Sigmoid colon (tissue), 7 donors: ENCODE results near the gene GLB1L3. TPM values are rescaled to one million over a fixed set of nuclear protein-coding genes. Genes with fewer than 3 reads are reported as not detected.
A peak's percentile ranks its signal among the peaks of the same experiment; 100 is the strongest.

Experiments used
- DNase-seq: peaks from one replicate; pipeline ENCODE4 v3.0.0-alpha.2; 2019
- H3K27ac ChIP-seq, 4 donors: fragments of 200-600 bp; sonication (generic); one replicate each; pipeline ENCODE4 v1.5.1; 2016 to 2019; ENCODE audit warnings: mild to moderate bottlenecking in 1 of 4
- H3K27me3 ChIP-seq, 3 donors: fragments of 200-600 bp; sonication (generic); one replicate each; pipeline ENCODE4 v1.5.1; 2019; ENCODE audit warnings: mild to moderate bottlenecking in 1 of 3
- H3K36me3 ChIP-seq, 4 donors: fragments of 200-600 bp; sonication (generic); one replicate each; pipeline ENCODE4 v1.5.1; 2016 to 2019
- H3K4me1 ChIP-seq, 4 donors: fragments of 200-600 bp; sonication (generic); one replicate each; pipeline ENCODE4 v1.5.1; 2017 to 2019
- H3K4me3 ChIP-seq, 4 donors: fragments of 200-600 bp; sonication (generic); one replicate each; pipeline ENCODE4 v1.5.1; 2017 to 2019; ENCODE audit warnings: mild to moderate bottlenecking in 2 of 4, moderate library complexity in 1 of 4
- H3K9me3 ChIP-seq, 4 donors: fragments of 200-600 bp in 3 of 4; sonication (generic) in 3 of 4; one replicate each; pipeline versions ENCODE4 v1.5.1 to v1.6.1; 2013 to 2019
- CTCF ChIP-seq, 4 experiments: fragments of 450-650 bp in 3 of 4; fragments of 200-600 bp in 1 of 4; IDR thresholded peaks; one replicate each; pipeline ENCODE4 v1.5.1; 2016 to 2019; ENCODE audit warnings: antibody characterized with exemption in 4 of 4, mild to moderate bottlenecking in 3 of 4, moderate library complexity in 2 of 4
- EP300 ChIP-seq, 4 donors: sonication (generic); formaldehyde crosslinking; IDR thresholded peaks; one replicate each; pipeline ENCODE4 v1.6.1; 2017; ENCODE audit warnings: antibody characterized with exemption in 4 of 4
- POLR2A ChIP-seq, 2 donors: fragments of 450-650 bp; IDR thresholded peaks; one replicate each; pipeline ENCODE4 v1.6.1; 2016; ENCODE audit warnings: antibody characterized with exemption in 2 of 2, mild to moderate bottlenecking in 2 of 2, moderate library complexity in 2 of 2
- POLR2AphosphoS5 ChIP-seq, 4 donors: sonication (generic); formaldehyde crosslinking; IDR thresholded peaks; one replicate each; pipeline ENCODE4 v1.6.1; 2017; ENCODE audit warnings: antibody characterized with exemption in 4 of 4
- WGBS, 2 donors: extraction: QIAGEN DNeasy Blood & Tissue Kit; methylation state at CpG; one replicate each; pipeline ENCODE4 v1.1.7; 2013; 5-methylcytosine and 5-hydroxymethylcytosine counted together
- intact Hi-C: fragments of 100-400 bp; cut with DNase I; formaldehyde crosslinking; loops from one replicate; pipeline ENCODE4 v1.15.1; 2023
- polyA plus RNA-seq, 3 donors: library from polyadenylated mRNA; stranded (reverse); fragments of 200-250 nt; gene quantifications; one replicate each; pipeline ENCODE4 v1.2.3, GENCODE V29; 2013
- total RNA-seq, 4 donors: library from RNA; depleted of rRNA; stranded (reverse); fragments of >200 nt; gene quantifications; one replicate each; pipeline ENCODE4 v1.1.0, GENCODE V29; 2016
- donor health status: healthy with polysubstance abuse.
- donor health status: Bipolar disorder and iron deficiency.
- donor health status: healthy.

Gene GLB1L3
- total and polyA plus RNA-seq, 7 donors: 0.25 to 8.9 (median 1.1) TPM; not detected in 2

- WGBS, 2 donors: 85 to 94% methylated on average over 7 of the region's 7 CpGs
- H3K4me3 ChIP-seq: peak overlapping the region in 1 of 4 donors; percentile 69
- peak; percentile 65 for DNase-seq
- H3K9me3 ChIP-seq: no peaks in the 10 kb centered on the region
- intact Hi-C loops: loop anchor here (5.0 kb wide), 2 partner anchors 56 to 81 kb away; partner anchors contain the start of genes ACAD8, GLB1L3 and THYN1
- TF ChIP-seq CTCF (IDR thresholded peaks at IDR 0.05): no peak
- H3K27me3 ChIP-seq: no peaks in the 10 kb centered on the region
- peaks cover 0 to 7% (median 0%) of the 10 kb centered on the region in 4 donors for H3K36me3 ChIP-seq
- H3K4me1 ChIP-seq: peaks cover 0 to 37% (median 21%) of the 10 kb centered on the region in 4 donors
- H3K27ac ChIP-seq: peak overlapping the region in 2 of 4 donors; percentile 60 to 74
Observed at GRCh38 chr11:134333312-134333711, 57.1 kb downstream of the GLB1L3 start.

- H3K27ac ChIP-seq: no peak overlapping the region
- WGBS, 2 donors: 69 to 85% methylated on average over 3 of the region's 3 CpGs
- intact Hi-C loops: loop anchor here (5.0 kb wide), 2 partner anchors 57 to 82 kb away; partner anchors contain the start of genes ACAD8, GLB1L3 and THYN1
- TF ChIP-seq EP300 (IDR thresholded peaks at IDR 0.05) (no peak), POLR2AphosphoS5 (IDR thresholded peaks at IDR 0.05) (no peak), POLR2A (IDR thresholded peaks at IDR 0.05) (no peak), CTCF (IDR thresholded peaks at IDR 0.05) (no peak)
- no peaks in the 10 kb centered on the region for H3K27me3 ChIP-seq
- H3K9me3 ChIP-seq: no peaks in the 10 kb centered on the region
- DNase-seq: no peak
- H3K4me1 ChIP-seq: peaks cover 0 to 37% (median 21%) of the 10 kb centered on the region in 4 donors
- peaks cover 0 to 10% (median 0%) of the 10 kb centered on the region in 4 donors for H3K36me3 ChIP-seq
- peak overlapping the region in 1 of 4 donors; percentile 69 for H3K4me3 ChIP-seq
Observed at GRCh38 chr11:134333946-134334345, 57.8 kb downstream of the GLB1L3 start.

- WGBS, 2 donors: 90 to 92% methylated on average over 10 of the region's 10 CpGs
- Histone ChIP-seq H3K9me3 (no peaks in the 10 kb centered on the region), H3K4me3 (no peak overlapping the region), H3K27ac (no peak overlapping the region), H3K4me1 (peaks cover 0 to 37% (median 21%) of the 10 kb centered on the region in 4 donors), H3K27me3 (no peaks in the 10 kb centered on the region), H3K36me3 (peaks cover 0 to 10% (median 0%) of the 10 kb centered on the region in 4 donors)
- intact Hi-C loops: loop anchor here (5.0 kb wide), 2 partner anchors 58 to 83 kb away; partner anchors contain the start of genes ACAD8, GLB1L3 and THYN1
- DNase-seq: no peak
- TF ChIP-seq CTCF (IDR thresholded peaks at IDR 0.05) (no peak), EP300 (IDR thresholded peaks at IDR 0.05) (no peak), POLR2A (IDR thresholded peaks at IDR 0.05) (no peak), POLR2AphosphoS5 (IDR thresholded peaks at IDR 0.05) (no peak)
Observed at GRCh38 chr11:134334796-134335571, 58.8 kb downstream of the GLB1L3 start.

- WGBS, 2 donors: 92 to 95% methylated on average over 4 of the region's 4 CpGs
- peaks cover 0 to 30% (median 14%) of the 10 kb centered on the region in 4 donors for H3K4me1 ChIP-seq
- H3K36me3 ChIP-seq: peaks cover 0 to 10% (median 0%) of the 10 kb centered on the region in 4 donors
- no peak for DNase-seq
- H3K9me3 ChIP-seq: no peaks in the 10 kb centered on the region
- intact Hi-C loops: no loop called here
- no peaks in the 10 kb centered on the region for H3K27me3 ChIP-seq
- no peak overlapping the region for H3K27ac ChIP-seq
- no peak for TF ChIP-seq POLR2A (IDR thresholded peaks at IDR 0.05)
- no peak for TF ChIP-seq EP300 (IDR thresholded peaks at IDR 0.05)
- no peak for TF ChIP-seq POLR2AphosphoS5 (IDR thresholded peaks at IDR 0.05)
- TF ChIP-seq CTCF (IDR thresholded peaks at IDR 0.05): no peak
- no peak overlapping the region for H3K4me3 ChIP-seq
Observed at GRCh38 chr11:134337051-134337450, 60.9 kb downstream of the GLB1L3 start.
